Cerebellar cortex (tissue), 1 donor: ENCODE measurements around the gene KCNH8.

Experiments
- DNase-seq: peaks from one replicate; pipeline ENCODE4 v3.0.0-alpha.2; 2015; ENCODE audit warnings: low spot score

The KCNH8 gene

DNA sequence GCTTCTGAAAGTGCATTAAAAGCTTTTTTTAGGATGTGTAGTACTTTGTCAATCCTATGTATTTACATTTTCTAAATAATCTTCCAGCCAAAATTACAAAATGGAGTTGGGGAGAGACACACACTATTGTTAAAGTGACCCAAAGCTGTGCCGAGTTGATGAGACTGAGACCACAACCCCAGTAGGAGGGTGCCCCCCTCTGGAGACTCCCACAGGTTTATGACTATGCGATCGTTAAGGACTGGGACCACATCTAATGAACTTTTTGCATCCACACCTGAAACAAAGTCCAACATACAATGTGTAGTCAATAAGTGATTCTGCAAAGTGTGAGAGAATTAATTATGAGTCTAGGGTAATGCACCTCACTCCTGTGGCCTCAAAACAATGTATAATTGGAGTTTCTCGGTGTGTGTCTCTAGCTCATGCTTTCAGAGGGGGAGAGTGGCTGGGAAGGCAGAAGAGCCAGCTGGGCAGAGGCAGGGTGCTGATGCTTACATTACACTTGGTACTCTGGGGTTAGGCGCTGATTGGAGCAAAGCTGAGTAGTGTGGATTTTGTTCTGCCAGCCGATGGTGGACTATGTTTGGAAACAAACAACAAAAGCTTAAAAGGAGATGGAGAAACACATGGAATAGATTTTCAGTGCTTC is 102.8 kb downstream of the KCNH8 start:
- DNase-seq: no peak

DNA sequence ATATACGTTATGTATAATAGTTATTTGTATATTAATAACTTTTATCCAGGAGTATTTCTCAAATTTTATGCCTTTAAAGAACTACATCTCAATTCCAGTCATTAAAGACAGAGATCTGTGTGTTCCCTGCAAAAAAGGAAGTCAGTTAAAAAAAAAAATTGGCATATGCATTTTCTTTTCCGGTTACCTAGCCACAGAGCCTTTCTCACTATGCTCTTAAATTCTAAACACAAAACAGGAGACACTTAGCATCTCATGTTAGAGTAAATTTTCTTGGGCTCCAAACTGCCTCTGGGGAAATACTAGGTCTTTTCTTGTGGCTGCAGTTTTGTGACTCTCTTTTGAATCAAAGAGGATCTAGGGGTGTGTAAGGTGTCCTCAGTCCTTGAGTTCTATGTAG is 105.9 kb downstream of the KCNH8 start:
- no peak for DNase-seq

- DNase-seq: no peak
Observed at GRCh38 chr3:19254784-19255338, 106.6 kb downstream of the KCNH8 start.

GRCh38 chr3:19256313-19256712 is 108.0 kb downstream of the KCNH8 start:
- no peak for DNase-seq

- DNase-seq: no peak
Observed at GRCh38 chr3:19263606-19264005, 115.3 kb downstream of the KCNH8 start.

GRCh38 chr3:19264424-19264823 is 116.1 kb downstream of the KCNH8 start:
- no peak for DNase-seq

- DNase-seq: no peak
Observed at GRCh38 chr3:19267040-19267439, 118.7 kb downstream of the KCNH8 start.

DNA sequence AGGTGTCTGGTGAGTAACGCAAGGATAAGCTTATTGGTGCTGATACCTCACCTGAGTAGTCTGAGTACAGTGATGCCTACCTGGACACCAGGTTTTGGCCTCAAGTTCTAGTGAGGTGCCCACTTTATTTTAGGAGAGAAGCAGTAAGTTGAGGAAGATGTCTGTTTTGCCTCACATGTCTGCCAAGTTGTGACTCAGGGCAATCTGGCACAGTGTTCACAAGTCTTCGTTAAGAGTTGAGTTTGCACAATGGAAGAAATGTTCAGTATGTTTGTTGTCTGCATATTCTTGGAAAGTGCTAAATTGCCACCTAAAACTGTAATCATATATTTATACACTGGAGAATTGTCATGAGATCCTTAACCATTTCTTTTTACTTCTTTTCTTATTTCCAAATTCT is 122.2 kb downstream of the KCNH8 start:
- no peak for DNase-seq

GRCh38 chr3:19272296-19272695 is 124.0 kb downstream of the KCNH8 start:
- no peak for DNase-seq

GRCh38 chr3:19273091-19273490 is 124.8 kb downstream of the KCNH8 start:
- DNase-seq: no peak

GRCh38 chr3:19274576-19274975 is 126.3 kb downstream of the KCNH8 start:
- no peak for DNase-seq

GRCh38 chr3:19284974-19285373 is 136.7 kb downstream of the KCNH8 start:
- DNase-seq: no peak

GRCh38 chr3:19293295-19293694 is 145.0 kb downstream of the KCNH8 start:
- no peak for DNase-seq

DNA sequence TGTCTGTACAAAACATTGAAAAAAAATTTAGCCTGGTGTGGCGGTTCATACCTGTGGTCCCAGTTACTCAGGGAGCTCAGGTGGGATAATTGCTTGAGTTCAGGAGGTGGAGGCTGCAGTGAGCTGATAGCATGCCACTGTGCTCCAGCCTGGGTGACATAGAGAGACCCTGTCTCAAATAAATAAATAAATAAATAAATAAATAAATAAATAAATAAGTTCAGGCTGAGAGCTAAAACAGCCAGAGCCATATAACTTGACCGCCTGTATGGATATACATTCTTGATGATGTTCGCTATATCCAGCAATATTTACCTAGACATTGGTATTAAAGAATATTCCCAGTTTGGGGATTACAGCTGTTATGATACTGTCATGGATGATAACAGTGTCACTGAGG is 146.9 kb downstream of the KCNH8 start:
- no peak for DNase-seq

DNA sequence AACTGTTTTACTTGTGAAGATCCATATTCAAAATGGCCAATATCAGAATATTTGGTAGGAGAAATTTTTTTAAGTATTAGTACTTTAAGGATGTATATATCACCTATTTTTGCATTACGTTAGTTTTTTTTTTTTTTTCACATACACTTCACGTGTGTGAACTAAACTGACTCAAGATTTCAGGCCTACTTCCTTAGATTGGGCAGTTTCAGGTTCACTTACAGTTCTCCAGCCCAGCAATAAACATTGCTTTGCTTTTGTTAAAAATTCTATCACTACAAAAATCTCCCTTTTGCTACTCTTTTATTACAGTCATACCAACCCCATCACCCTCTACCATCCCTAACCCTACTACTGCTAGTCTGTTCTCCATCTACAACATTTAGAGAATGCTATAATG is 183.6 kb downstream of the KCNH8 start:
- DNase-seq: no peak

DNA sequence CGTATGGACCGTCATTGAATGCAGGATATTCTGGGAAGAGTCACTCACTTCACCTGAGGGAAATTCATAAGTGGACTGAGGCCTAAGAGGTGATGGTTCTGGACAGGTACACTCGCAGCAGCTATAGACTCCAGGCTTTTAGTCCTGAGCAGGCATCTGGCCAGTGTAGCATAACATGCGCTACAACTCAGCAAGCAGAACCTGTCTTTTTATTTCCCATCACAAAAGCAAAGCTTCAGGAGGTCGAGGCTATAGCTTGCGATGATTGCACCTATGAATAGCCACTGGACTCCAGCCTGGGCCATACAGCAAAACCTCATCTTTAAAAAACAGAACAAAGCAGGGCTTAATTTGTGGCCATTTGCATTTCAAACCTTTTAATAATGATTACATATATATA is 185.8 kb downstream of the KCNH8 start:
- no peak for DNase-seq

- DNase-seq: no peak
Observed at GRCh38 chr3:19338769-19339168, 190.5 kb downstream of the KCNH8 start.

DNA sequence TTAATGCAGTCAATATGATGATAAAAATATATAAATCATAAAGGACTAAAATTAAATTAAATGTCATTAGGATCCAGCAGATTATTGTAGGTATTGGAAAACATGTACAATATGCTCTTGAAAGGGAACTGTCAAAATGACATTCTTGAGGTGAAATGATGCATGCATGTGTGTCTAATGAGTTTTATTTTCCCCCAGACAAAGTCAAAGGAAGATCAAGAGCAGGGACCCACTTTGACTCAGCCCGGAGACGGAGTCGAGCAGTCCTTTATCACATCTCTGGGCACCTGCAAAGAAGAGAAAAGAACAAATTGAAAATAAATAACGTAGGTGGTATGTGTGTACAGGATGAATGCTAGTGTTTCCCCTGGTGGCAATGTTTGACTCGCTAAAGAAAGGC is 194.1 kb downstream of the KCNH8 start:
- DNase-seq: no peak

DNA sequence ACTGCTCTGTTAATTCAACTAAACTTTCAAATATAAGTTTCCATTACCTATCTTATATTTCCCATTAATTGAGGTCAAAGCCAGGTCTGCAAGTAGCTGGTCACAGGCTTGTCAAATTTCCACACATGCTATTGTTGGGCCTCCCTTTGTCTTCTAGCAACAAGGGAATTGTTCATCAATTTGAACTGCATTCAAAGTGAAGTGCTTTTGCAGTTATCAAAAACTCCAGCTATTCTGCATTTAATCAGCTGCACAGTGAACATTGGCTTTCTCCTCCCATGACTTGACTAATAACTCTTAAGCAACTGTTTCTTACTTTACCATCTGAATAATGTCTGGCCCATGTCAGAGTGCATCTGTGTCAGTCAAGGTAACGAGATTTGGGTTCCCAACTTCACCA is 198.4 kb downstream of the KCNH8 start:
- no peak for DNase-seq

- no peak for DNase-seq
Observed at GRCh38 chr3:19347671-19348070, 199.4 kb downstream of the KCNH8 start.

DNA sequence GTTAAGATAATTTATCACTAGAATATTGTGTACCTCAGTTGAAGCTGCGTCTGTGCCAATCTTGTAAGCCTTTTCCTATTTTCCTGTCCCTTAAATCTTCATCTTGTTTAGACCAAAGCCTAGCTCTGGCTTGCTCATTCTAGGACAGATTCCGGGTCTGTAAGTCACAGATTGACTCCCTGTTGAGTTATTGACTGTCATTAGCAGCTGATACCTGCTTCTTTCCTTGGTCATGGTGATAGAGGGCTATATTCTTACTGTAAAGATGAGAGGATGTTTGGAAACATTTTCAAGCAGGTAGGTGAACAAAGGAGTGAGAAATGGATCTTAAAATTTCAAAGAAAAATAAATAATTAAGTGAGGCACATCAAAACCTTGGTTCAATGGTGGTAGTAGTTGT is 200.2 kb downstream of the KCNH8 start:
- DNase-seq: no peak

DNA sequence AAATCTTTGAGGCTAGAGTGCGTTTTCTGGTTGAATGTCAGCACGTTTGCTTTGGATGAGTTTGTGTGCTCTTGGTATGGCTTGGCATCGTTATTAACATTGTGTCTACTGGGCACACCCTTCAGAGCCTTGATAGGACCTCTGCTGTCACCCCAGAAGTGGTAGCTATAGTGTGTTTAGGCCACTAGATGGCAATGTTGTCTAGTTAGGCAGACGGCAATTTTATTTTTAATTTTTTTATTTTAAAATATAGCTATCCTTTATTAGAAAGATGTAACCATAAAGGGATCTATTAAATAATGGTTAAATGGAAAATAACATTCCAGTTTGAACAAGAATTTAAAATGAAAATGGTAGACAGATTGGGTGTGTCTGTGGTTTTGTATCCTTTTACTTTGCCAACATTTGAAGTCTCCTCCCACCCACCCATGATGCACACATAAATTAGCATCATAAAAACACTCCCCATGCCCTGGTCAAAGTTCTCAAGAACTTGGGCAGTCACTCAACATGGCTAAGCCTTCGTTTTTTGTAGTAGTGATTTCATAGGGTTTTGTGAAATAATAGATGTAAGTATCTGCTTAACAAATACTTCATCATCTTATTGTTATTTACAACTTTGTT is 200.7 kb downstream of the KCNH8 start:
- DNase-seq: peak; percentile 27

DNA sequence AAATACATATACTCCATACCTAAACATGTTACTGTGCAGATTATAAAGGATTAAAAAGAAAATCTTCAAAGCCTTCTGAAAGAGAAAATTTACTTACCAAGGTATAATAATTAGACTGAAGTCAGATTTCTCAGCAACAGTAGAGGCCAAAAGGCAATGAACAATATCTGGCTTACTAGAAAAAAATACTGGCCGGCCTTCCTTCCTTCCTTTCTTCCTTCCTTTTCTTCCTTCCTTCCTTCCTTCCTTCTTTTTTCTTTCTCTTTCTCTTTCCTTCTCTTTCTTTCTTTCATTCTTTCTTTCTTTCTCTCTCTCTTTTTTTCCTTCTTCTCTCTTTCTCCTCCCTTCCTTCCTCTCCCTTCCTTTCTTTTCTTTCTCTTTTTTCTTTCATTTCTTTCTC is 209.6 kb downstream of the KCNH8 start:
- no peak for DNase-seq

DNA sequence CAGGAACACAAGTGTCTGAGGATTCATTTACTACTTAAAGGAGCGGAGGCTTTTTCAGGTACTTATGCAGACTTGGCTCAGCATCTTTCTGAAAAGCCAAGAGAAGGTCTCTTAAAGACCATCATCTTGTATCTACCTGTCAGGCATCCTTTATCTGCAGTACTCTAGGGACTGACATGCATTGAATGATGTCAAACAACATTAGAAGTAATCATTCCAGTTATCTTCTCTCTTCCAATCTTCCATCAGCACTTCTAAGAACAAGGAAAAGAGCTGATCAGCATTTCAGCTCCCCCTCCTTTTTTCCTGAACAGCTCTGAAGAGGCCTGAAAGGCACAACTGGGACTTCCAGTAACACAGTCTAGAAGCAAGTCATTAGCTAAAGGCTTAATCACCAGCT is 214.8 kb downstream of the KCNH8 start:
- DNase-seq: no peak
